Amygdala (tissue), 56 donors: Measurements from ENCODE around the gene MOAP1.
"Not testable (repeated sequence)": the region's sequence is repeated elsewhere in the genome, so short reads cannot be mapped to it uniquely, and the experiment has no call there.

Experiments
- DNase-seq, 56 donors: peaks; one replicate each; lab custom pipeline; 2025; lab: John Stamatoyannopoulos, UW

Gene MOAP1, protein sequence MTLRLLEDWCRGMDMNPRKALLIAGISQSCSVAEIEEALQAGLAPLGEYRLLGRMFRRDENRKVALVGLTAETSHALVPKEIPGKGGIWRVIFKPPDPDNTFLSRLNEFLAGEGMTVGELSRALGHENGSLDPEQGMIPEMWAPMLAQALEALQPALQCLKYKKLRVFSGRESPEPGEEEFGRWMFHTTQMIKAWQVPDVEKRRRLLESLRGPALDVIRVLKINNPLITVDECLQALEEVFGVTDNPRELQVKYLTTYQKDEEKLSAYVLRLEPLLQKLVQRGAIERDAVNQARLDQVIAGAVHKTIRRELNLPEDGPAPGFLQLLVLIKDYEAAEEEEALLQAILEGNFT

DNA sequence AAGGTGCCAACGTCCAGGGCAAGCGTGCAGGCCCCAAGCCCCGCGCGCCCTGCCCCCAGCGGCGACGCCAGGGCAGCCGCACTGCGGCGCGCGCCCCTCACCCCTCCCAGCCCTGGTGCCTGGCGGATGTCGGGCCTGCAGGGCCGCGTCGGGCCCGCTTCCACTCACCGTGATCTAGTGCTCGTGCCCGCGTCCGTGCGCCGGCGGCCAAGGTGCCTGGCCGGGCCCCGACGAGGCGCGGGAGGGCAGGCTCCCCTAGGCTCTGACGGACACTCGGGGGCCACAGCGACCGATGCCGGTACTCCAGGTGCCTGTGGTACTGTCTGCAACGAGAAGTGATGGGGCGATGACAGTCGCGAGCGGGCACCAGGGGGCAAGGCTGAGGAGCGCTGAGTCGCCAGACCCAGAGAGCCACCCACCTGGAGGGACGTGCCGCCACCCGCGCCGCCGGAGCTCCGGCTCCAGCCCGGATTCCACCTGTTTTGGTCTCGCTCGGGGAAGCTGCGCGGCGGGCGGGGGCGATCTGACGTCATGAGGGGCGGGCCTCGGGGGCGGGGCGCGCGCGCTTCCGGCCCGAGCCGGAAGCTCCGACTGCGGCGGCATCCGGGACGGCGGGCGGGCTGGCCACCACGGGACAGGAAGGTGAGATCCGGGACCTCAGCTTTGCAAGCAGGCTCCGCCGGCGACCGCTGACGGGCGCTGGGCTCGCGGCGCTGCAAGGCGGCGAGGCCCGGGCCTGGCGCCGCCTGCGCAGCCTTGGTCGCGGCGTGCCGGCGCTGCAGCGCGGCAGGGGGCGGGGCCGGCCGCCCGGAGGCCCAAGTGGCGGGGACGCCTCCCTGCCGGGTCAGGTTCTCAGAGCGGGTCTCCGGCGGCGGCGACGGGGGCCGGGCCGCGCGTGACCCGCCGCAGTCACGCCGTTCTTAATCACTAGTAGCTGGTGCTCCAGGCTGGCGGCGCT is at the start of gene MOAP1, which contains the start of gene LYSET:
Gene MOAP1, minus strand, starts transcription at position 507 of the 958 bp plus-strand sequence. CDS start 655 bp downstream, outside the sequence.
Gene LYSET, plus strand, starts transcription at position 927 of the 958 bp plus-strand sequence. CDS start 89 bp downstream, outside the sequence.
- peak; percentile 39 to 93 (median 82) for DNase-seq

DNA sequence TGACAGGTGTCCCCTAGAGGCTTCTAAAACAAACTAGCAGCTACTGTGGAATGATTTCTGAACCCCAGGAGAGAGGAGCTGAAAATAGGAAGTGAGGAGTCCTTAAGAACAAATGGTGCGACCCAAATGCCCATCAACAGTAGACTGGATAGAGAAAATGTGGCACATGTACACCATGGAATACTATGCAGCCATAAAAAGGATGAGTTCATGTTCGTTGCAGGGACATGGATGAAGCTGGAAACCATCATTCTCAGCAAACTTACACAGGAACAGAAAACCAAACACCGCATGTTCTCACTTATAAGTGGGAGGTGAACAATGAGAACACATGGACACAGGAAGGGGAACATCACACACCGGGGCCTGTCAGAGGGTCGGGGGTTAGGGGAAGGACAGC is 48.4 kb upstream of the MOAP1 start:
- DNase-seq = not testable (repeated sequence)

DNA sequence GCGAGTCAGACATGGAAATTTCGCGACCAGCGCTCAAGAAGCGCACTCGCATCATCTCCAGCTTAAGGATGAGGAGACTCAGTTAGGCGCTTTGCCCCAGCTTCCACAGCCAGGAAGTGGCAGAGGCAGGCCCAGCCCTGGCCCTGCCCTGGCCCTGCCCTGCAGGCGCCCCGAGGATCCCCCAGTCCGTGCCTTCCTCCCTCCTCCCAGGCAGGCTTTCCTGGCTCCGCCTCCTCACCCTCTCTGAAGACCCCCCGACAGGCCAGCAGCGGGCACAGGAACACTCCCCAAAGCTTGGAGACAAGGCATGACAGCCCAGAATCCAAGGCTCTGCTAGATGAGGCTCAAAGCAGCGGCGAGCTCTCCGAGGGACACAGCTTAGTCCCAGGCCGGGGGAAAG is 47.5 kb upstream of the MOAP1 start:
- DNase-seq = no peak

DNA sequence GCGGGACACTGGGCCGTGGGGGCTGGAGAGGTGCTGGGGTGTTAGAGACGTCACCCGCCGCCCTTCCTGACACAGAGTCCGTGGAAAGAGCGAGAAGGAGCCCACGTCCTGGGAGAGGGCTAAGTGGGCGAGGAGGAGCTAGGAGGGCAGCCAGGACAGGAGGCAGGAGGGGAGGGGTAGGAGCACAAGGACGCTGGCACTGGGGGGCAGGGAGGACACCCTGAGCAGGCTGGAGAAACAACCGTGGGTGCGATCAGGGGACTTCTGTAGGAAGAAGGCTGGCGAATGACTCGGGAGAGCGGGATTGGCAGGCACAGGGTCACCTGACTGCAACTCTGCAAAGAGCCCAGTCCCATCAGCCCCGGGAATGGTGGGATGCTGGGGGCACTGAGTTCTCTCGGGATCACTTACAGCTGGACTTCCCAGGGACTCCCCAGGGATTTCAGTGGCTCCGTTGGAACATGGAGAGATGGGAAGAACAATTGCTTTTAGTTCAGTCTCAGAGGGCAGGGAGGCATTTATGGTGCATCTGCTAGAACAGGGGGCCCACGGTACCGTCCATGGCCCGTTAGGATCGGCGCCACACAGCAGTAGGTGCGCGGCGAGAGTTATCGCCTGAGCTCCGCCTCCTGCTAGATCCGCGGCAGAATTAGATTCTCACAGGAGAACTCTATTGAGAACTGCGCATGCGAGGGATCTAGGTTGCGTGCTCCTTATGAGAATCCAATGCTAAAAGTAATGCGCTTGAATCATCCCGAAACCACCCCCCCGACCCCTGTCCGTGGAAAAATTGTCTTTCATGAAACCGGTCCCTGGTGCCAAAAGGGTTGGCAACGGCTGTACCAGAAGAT is 46.7 kb upstream of the MOAP1 start:
- DNase-seq = peak in 39 of 56 donors; percentile 9 to 67 (median 36)

DNA sequence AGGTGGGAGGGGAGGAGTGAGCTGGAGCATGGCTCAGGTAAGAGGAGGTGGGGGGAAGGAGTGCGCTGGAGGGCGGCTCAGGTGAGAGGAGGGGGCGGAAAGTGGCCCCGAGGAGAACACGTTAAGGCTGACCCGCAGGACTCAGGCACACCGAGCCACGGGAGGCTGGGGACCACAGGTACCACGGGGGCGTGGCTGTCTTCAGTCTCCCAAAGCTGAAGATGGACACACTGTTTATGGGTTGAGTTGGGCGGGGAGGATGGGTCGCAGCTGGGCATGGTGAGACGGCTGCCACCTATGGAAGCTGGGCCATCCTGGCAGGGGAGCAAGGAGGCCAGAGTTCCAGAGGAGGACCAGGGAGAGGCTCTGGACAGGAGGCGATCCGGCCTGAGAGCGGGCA is 45.8 kb upstream of the MOAP1 start:
- DNase-seq = no peak

DNA sequence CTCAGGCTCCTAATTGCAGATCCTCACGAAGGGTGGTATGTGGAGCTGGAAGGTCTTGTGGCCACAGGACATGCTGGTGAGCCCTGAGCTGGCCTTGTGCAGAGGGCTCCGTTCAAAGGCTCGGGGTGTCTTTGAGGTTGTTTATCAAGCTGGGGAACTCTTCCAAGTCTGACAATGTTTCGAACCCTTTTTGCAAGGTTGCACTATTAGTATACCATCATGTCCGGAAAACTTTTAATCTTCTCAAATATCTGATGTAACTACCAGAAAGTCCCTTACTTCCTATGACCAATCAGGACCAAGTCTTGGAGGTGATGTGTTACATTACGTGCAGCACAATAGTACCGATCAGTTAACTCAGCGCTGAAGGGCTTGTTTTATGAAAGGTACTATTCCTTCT is 43.9 kb upstream of the MOAP1 start:
- DNase-seq = no peak

DNA sequence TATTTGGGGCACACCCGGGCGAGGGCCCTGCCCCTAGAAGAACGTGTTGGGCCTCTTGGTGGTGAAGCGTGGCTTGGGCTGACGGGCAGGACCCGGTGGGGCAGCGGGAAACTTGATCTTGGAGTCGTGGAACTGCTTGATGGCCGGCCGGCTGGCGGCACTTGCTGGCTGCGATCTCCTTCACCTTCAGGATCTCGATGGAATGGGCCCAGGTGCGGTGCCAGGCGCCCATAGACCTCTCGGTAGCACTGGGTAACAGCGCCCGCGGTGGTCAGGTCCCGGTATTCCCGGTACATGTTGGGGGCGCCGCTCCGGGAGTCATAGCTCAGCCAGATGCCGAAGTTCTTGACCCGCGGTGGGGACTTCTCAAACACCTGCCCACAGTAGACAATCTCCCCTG is 38.9 kb upstream of the MOAP1 start:
- no peak for DNase-seq

DNA sequence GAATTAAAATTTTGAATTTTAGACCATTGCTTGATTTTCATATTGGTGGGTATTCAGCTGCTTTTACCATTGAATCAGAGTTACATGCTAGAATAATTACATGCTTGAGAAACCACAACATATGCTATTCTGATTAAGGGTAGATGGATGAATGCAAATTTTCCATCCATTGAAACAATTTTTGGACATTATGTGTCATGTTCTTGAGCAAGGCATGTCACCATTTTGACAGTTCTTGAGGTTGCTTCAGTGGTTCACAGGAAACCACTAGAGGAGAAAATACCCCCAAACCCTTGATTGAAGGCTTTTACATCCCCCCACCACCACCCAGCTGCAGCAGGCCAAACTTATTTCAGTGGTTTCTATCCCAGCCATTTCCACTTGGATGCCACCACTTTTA is 35.8 kb upstream of the MOAP1 start:
- DNase-seq = no peak

DNA sequence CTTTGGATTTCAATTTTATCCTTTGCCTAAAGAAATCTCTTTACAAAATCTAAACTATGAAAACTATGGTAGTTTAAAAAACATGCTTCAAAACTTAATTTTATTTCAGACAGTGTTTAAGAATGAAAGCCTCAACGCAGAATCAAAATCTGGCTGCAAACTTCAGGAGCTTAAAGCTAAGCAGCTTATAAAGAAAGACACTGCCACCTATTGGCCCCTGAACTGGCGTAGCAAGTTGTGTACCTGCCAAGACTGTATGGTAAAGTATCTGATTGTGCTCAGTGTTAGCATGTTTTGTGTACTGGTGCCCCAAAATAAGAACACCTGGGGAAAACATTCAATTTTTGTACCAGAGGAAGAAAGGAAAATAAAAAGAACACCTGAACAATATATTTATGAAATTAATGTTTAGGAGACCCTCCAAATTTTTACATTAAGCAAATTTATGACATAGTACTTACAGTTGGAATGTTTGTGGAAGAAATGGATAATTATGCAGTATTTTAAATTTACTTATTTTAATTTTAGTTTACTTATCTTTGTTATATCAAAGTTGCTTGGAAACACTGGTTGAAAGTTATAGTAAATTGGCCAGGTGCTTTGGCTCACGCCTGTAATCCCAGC is 34.5 kb upstream of the MOAP1 start:
- peak in 1 of 56 donors; percentile 40 for DNase-seq

DNA sequence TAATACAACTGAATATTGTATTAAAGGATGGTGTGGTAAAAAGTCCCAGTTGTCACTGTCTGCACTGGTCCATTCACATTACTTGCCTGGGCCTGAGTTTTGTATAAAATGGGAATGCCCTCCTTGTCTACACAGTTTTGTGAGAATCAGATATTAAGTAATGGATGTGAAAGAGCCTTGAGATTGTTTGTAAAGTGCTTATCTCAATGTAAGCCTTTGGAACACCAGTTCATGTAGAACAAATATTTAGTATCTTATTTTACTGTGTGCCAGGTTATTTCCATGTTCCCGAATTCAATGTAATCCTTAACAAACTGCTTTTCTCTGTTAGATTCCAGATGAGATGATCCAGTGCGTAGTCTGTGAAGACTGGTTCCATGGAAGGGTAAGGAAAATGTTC is 29.9 kb upstream of the MOAP1 start:
- no peak for DNase-seq

DNA sequence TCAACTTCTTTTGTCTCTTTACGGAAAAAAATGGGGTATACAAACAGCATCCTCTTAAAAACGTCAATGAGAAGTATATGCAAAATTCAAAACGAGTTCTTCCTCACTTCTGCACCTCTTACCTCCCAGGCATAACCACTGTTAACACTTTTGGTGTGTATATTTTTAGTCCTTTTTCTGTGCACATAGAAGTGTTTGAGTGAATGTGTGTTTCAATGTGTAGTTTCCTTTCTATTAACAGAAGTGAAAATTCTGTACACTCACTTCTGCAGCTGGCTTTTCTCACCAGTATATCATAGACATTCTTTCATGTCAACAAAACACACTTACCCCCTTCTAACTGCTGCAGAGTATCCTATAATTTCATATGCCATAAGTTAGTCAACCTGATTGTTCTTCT is 27.7 kb upstream of the MOAP1 start:
- no peak for DNase-seq

DNA sequence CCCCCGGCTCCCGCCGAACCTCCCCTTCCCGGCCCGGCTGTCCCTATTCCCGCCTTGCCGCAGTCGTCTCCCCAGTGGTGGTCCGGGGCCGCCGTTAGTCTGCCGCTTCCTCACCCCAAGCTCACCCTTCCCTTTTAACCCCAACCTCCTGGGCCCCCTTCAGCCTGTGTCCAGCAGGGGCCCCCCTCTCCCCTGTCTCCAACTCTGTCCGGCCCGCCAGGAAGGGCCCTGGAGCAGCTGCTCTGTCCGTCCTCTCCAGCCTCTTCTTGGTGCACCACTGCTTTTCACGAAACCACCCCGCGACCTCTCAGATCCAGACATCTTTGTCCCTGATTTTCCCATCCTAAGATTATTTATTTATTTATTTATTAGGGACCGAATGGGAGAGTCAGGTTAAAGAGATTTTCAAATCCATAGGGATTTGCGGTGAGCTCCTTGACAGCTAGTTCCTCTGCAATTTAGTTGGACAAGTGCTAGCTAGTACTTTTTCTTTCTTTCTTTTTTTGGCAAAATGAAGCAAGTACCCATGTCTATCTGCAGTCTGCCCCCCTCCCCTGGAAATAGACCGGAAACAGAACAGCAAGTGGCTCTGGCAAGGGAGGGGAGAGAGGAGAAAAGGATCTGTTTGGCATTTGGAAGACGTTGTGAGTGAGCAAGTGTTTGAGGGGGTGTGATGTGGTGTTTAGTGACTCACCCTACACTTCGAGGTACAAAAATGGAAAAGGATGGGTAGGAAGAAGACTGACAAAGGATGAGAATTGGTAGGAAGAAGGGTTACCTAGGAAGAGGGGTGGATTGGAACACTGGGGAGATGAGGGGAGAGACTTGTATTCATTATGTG is 23.0 kb upstream of the MOAP1 start:
- peak in 34 of 56 donors; percentile 10 to 77 (median 61) for DNase-seq

DNA sequence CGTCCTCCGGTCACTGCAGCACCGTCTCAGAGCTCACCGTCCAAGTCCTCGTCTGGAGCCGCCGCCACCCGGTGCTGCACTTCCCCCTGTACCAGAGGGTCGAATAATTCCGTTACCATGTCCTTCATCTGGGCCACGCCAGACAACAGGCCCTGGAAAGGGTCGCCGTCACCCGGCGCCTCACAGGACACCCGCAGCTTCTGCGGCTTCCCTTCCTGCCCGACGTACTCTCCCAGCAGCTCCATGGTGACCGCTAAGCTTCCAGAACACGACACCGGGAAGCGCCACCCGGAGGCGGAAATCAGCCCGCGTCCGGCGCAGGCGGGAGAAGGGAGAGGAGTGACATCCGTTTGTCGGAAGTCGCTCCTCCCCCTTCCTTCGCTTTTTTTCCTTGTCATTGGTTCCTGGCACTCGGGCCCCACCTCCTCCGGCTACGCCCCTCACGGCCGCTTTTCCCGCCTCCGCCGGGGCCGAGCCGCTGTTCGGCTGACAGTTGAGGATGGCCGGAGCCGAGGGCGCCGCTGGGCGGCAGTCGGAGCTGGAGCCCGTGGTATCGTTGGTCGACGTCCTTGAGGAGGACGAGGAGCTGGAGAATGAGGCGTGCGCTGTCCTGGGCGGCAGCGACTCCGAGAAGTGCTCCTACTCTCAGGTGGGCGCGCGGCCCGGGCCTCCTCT is 22.2 kb upstream of the MOAP1 start, which contains the start of the genes GON7 and UBR7:
Gene GON7, minus strand, starts transcription at position 273 of the 675 bp plus-strand sequence. Its CDS starts 28 bp downstream, at position 245.
Gene UBR7, plus strand, starts transcription at position 464 of the 675 bp plus-strand sequence. Its CDS starts 36 bp downstream, at position 500.
- peak; percentile 44 to 97 (median 93) for DNase-seq

DNA sequence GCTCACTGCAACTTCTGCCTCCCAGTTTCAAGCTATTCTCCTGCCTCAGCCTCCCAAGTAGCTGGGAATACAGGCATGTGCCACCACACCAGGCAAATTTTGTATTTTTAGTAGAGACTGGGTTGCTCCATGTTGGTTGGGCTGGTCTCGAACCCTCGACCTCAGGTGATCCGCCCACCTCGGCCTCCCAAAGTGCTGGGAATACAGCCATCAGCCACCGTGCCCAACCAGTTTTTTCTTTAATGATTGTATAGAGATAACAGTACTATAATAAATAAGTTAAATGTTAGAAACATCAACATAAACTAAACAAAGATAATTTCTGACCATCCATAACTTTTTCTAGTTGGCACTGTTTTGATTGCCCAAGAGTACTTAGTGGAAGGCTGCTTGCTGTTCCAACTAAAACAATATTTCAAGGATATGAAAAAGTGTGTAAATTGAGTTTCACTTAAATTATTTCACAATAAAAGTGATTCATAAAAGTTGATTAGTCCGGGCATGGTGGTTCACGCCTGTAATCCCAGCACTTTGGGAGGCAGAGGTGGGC is 16.5 kb upstream of the MOAP1 start:
- DNase-seq = no peak

DNA sequence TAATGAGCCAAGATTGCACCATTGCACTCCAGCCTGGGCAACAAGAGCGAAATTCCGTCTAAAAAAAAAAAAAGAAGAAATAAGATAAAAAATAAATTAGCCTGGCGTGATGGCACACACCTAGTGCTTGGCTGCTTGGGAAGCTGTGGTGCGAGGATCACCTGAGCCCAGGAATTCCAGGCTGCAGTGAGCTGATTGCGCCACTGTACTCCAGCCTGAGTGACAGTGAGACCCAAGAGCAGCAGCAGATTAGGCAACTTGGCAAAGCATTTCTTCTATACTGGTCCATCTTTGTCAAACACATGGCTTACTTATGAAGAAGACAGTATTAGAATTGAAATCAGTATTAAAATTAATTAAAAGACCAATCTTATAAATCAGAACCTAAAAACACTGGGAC is 15.9 kb upstream of the MOAP1 start:
- DNase-seq = no peak

DNA sequence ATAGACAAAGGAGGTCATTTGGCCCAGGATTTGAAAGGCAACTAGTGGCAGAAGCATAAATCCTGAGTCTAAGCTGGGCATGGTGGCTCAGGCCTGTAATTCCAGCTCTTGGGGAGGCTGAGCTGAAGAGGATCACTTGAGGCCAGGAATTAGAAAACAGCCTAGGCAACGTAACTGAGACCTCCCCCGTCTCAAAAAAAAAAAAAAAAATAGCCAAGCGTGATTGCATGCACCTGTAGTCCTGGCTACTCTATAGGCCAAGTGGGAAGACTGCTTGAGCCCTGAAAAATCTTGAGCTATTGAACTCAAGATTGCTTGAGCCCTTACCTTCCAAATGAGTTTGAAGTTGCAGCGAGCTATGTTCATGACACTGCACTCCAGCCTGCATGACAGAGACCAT is 14.3 kb upstream of the MOAP1 start:
- no peak for DNase-seq

DNA sequence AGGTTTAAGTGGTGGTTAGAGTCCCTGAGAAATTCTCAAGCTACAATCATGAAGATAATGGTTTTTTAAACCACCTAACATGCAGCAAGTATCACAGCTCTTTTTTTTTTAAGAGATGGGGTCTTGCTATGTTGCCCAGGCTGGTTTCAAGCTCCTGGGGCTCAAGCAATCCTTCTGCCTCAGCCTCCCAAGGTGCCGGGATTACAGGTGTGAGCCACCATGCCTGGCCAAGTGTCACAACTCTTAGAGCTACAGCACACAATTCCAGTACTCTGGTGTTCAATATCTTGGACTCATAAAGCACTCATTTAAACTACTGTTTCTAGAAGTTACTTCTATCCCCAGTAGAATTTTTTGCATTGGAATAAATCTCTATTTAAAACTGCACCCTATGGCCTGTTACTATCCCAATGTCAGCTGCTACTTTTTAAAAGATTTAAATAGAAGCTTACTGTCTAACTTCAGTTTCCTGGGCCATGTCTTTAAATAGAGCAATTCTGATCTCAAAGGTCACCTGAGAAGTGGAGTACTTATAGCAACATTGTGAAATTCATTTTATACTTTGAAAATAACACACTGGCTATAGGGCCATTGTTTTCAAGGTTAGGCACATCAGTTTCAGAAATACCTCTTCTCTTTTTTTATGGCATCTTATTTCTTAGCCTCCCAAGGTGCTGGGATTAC is 10.8 kb upstream of the MOAP1 start:
- DNase-seq = no peak
